HG03442 (cell line): Measurements from ENCODE around the gene EMC8.
"Not testable (repeated sequence)": the region's sequence is repeated elsewhere in the genome, so short reads cannot be mapped to it uniquely, and the experiment has no call there.

ENCODE experiments used
- ATAC-seq: cut with Tn5 transposase; IDR thresholded peaks from one replicate; pipeline ENCODE4 v1.9.1; 2021; ENCODE audit warnings: mild to moderate bottlenecking, moderate library complexity; ENCODE audit not compliant: unreplicated experiment

The EMC8 gene

DNA sequence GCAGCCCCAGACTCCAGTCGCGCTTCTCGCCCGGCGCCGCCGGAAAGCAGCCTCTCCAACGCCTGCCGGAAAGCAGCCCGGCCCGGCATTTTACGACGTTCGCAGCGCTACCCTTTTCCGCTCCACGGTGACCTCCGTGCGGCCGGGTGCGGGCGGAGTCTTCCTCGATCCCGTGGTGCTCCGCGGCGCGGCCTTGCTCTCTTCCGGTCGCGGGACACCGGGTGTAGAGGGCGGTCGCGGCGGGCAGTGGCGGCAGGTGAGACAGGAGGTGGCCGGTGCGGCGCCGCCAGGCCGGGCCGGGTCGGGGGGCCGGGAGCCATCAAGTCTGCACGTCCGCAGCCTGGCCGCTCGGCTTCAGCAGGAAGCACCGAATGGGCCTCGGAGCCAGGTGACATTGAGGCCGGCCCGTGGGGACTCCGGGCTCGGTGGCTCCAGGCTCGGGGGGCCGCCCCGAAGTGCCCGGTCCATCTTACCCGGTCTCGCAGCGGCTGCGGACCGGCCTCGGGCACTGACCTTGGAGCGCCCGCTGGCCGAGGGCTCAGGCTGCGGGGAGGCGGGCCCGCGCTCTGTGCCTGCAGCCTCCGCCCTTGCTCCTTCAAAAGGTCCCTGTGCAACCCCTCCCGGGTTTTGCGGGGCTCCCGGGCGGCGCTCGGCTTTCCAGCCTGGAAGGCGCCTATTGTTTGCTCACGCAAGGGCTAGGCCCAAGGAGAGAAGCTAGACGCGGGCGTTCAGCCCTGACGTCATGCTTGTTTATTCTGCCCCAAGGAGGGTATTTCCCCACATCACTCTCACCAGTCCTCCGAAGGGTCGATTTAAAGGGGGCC lies at the start of gene EMC8, which contains the start of gene COX4I1:
Gene EMC8, minus strand, starts transcription at position 48 of the 824 bp plus-strand sequence. CDS start 249 bp downstream, outside the sequence.
Gene COX4I1, plus strand, starts transcription at position 199 of the 824 bp plus-strand sequence. CDS start 1,511 bp downstream, outside the sequence.
- peak; percentile 85 for ATAC-seq

- ATAC-seq: no peak
These were observed 49.6 kb upstream of the EMC8 start for GRCh38 chr16:85848986-85849385.

GRCh38 chr16:85847681-85848601 lies 48.6 kb upstream of the EMC8 start:
- ATAC-seq: no peak

GRCh38 chr16:85847036-85847435 lies 47.7 kb upstream of the EMC8 start:
- ATAC-seq: no peak

DNA sequence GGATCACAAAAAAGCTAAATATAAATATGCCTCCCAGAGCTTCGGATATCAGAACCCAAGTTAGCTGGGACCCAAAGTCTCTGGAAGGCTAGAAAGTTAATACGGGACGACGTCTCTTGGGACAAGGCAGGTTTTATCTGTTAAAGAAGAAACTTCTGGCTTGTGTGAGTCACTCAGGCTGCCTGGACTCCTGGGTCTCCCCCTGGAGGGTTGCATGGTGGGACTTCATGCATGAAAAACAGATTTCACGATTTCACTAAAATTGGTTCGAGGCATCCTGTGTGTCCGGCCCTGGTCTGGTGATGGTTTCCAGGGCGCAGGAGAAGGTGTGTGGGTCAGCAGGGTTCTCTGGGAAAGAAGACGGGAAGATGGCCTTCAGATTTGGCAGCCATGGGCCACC lies 47.1 kb upstream of the EMC8 start:
- ATAC-seq: no peak

DNA sequence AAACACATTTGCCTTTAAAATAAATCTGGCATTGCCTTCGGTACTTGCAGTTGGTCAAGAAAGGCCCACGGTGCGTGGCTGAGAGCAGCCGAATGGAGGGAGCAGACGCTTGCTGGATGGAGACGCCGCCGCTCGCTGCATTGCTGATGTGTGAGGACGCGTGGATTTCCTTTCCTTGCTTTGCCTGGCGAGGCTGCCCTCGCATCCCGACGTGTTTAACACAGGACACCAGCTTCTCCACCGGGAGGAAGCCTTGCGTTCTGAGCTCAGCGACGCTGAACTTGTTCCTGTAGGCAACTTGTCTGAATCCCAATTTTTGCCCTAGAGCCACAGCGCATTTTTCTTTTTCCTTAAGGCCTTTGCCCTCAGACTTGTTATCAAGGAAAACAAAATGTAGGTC lies 45.9 kb upstream of the EMC8 start:
- no peak for ATAC-seq

DNA sequence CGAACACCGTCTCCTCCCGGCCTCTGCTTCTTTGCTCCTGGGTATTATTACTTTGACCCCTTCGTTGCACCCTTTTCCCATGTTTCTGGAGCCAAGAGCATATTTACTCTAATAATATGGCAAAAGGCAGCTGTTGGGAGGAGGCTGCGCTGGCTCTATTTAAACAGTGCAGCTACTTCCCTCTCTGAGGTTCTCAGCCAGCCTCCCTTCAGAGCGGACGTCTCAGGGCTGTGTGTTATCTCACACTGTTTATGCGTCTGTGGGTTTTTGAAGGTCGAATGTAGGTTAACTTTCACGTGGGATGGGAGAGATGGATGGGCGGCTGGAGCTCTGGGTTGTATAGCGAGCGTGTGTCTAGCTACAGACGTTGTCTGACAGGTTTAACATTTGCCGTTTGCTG lies 45.4 kb upstream of the EMC8 start:
- no peak for ATAC-seq

DNA sequence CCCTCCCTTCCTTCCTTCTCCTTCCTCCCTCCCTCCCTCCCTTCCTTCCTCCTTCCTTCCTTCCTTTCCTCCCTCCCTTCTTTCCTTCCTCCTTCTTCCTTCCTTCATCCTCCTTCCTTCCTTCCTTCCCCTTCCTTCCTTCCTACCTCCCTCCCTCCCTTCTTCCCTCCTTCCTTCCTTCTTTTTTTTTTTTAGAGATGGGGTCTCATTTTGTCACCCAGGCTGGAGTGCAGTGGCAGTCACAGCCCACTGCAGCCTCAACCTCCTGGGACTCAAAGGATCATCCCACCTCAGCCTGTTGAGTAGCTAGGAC lies 44.8 kb upstream of the EMC8 start:
- no peak for ATAC-seq

GRCh38 chr16:85843471-85844168 lies 44.3 kb upstream of the EMC8 start:
- ATAC-seq: no peak

GRCh38 chr16:85842848-85843247 lies 43.5 kb upstream of the EMC8 start:
- no peak for ATAC-seq

GRCh38 chr16:85842435-85842834 lies 43.1 kb upstream of the EMC8 start:
- no peak for ATAC-seq

GRCh38 chr16:85840801-85841200 lies 41.5 kb upstream of the EMC8 start:
- ATAC-seq: no peak

DNA sequence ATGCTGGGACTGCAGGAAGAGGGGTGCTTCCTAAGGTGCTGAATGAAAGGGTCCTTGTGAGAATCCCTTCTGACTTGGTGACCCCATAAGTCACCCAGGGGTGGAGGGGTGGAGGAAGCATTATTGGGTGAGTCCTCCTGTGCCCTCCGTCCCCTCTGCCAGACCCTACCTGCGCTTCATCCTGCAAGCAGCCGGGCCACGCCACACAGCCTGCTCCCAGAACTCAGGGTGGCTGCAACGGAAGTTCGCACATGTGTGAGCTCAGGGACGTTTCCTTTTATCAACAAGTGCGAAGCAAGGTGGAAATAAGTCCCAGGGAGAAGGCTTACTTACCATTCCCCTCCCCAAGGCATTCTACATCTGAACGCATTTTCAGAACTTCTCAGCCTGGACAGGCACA lies 41.1 kb upstream of the EMC8 start:
- no peak for ATAC-seq

GRCh38 chr16:85839681-85840240 lies 40.4 kb upstream of the EMC8 start:
- no peak for ATAC-seq

GRCh38 chr16:85838876-85839585 lies 39.7 kb upstream of the EMC8 start:
- ATAC-seq: no peak

GRCh38 chr16:85838381-85838780 lies 39.0 kb upstream of the EMC8 start:
- no peak for ATAC-seq

DNA sequence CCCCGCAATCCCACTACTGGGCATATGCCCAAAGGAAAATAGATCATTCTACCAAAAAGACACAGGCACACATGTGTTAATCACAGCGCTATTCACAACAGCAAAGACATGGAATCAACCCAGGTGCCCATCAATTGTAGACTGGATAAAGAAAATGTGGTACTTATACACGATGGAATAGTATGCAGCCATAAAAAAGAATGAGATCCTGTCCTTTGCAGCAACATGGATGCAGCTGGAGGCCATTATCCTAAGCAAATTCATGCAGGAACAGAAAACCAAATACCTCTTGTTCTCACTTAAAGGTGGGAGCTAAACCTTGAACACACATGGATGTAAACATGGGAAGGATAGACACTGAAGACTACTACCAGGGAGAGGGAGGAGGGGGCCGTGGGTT lies 38.3 kb upstream of the EMC8 start:
- ATAC-seq: not testable (repeated sequence)

DNA sequence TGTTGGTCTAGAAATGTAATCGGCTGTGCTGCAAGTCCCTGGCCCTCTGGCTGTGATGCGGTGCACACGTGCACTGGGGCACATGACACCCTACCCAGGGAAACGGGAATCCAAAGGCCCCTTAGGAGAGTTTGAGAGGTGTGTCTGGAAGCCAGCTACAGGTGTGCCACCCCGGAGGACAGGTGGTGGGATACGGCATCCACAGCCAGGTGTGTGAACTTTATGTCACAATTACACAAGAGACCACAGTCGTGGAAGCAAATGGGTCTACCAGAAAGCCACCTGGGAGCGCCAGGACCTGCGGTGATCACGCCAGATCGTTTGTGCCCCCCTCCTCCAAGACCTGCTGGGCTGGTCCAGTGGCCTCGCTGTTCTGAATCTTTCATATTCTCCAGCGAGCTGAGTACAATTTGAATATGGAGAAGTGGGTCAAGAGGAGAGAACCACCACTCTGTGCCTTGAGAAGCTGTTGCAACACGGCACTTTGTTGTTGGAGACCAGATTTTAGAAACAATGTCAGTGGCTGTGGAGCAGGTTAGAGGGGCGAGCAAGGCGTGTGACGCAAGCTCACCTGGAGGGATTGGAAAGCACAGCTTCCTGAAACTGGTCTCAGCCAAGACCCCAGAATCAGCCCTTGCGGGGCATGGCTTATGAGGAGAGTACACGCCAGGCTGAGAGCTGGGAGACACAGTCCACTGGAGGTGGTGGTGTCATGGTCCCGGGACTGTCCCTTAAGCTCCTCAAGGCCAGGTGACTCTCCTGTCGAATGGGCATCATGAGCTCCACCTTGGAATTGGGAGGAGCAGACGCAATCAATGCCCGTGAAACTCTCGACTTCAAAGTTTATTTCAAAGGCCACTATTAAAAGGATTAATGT lies 37.6 kb upstream of the EMC8 start:
- no peak for ATAC-seq

DNA sequence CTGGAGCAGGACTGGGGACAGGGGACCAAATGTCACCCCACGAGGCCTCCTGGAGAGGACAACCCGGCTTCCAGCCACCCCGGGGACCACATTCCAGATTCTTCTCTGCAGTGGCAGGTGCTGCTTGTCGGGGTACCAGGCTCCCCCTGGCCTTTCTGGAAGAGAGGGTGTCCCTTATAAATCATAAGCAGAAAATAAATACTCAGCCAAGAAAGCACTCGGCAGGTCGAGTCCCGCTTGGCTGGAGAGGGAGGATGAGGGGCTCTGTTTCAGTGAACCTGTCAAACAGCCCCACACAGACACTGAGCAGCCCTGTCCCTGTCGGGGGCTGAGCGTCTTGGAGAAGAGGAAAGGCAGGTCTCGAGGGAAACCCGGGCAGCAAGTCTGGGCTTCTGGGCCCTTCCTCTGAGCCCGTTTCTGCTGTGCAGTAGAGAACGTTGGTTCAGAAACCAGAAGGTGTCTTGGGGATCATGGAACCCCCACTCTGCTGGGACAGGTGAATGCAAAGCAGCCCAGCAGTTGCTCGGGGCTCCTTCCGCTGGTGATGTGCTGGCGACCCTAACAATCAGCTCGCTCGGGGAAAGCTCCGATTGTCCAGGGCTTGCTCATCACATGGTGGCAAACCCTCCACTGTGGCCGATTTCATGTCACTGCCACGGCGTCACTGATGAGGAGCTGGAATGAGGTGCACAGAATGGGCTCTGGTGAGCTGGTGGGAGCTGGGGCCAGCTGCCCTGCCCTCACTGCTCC lies 36.8 kb upstream of the EMC8 start:
- ATAC-seq: no peak
